Measurements from ENCODE around the gene CST8.
"Not testable (repeated sequence)": the region's sequence is repeated elsewhere in the genome, so short reads cannot be mapped to it uniquely, and the experiment has no call there.

The CST8 gene, protein sequence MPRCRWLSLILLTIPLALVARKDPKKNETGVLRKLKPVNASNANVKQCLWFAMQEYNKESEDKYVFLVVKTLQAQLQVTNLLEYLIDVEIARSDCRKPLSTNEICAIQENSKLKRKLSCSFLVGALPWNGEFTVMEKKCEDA

GRCh38 chr20:23490817-23491216 is at the start of gene CST8:
Gene CST8, plus strand, starts transcription at chr20:23491117. Its CDS starts 551 bp downstream, at chr20:23491668.
- DNase-seq, result no peak

- DNase-seq, result peak; percentile 53 to 85
Observed at GRCh38 chr20:23441850-23442313, 49.0 kb upstream of the CST8 start.

DNA sequence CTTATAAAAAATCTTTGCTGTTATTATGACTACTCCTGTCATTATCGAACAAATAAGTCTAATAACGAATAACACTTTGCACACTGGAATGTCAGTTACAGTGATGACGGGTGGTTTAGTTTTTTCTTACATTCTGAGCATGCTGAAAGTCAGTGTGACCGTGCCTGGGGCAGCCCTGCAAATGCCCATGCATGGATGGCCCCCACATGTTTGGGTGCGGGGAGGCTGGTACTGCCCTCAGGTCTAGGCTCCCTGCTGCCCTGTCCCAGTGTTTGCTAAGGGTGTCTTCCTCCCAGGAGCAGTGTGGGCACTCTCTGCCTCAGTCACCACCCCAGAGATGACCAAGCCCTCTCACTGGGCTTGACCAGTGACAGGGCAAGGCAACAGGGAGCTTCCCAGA is 48.5 kb upstream of the CST8 start:
- no peak for DNase-seq

GRCh38 chr20:23444859-23445258 is 46.1 kb upstream of the CST8 start:
- DNase-seq, result no peak

GRCh38 chr20:23445596-23446217 is 45.2 kb upstream of the CST8 start:
- DNase-seq, result no peak

- DNase-seq, result peak in 1 of 2 experiments; percentile 27
Observed at GRCh38 chr20:23446505-23446904, 44.4 kb upstream of the CST8 start.

GRCh38 chr20:23448167-23448566 is 42.8 kb upstream of the CST8 start:
- no peak for DNase-seq

- DNase-seq, result no peak
Observed at GRCh38 chr20:23449421-23449820, 41.5 kb upstream of the CST8 start.

DNA sequence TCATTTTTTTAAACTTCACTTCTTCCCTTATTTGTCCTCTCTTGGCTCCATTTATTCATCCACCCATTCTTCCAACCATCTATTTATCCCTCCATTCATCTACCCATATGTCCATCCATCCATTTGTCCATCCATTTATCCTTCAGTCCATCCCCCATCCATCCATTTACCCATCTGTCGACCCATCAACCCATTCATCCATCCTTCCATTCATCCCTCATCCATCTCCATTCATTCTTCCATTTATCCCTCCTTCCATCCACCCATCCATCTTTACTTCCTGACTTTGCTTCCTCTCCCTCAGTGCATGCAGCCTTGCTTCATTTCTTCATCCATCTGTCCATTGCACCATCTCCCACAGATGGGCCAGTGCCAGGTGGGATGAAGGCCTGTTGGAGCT is 40.0 kb upstream of the CST8 start:
- no peak for DNase-seq

DNA sequence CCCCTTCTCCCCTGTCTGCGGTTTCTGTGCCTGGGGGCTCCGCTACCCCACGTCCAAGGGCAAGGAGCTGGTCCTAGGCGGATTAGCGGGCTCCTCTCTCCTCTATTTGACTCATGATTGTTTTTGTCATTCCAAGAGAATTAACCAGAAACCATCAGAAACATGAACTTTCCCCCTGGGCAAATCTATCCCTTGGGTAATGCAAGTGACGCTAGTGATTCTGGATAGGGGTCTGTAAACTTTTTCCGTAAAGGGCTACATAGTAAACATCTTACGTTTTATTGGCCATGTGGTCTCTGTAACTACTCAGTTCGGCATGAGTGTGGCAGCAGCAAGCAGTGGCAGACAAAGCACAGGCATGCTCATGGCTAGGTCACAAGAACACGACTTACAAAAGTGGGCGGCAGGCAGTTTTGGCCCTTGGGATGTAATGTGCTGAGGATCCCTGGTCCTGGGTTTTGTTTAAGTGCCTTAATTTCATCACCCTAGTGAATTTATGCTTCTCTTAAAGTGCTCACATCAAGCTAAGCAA is 38.9 kb upstream of the CST8 start:
- no peak for DNase-seq

- no peak for DNase-seq
Observed at GRCh38 chr20:23452776-23453175, 38.1 kb upstream of the CST8 start, which contains the start of gene CST11. Gene CST11, minus strand, starts transcription at chr20:23452876. Its CDS starts 65 bp downstream, at chr20:23452811.

DNA sequence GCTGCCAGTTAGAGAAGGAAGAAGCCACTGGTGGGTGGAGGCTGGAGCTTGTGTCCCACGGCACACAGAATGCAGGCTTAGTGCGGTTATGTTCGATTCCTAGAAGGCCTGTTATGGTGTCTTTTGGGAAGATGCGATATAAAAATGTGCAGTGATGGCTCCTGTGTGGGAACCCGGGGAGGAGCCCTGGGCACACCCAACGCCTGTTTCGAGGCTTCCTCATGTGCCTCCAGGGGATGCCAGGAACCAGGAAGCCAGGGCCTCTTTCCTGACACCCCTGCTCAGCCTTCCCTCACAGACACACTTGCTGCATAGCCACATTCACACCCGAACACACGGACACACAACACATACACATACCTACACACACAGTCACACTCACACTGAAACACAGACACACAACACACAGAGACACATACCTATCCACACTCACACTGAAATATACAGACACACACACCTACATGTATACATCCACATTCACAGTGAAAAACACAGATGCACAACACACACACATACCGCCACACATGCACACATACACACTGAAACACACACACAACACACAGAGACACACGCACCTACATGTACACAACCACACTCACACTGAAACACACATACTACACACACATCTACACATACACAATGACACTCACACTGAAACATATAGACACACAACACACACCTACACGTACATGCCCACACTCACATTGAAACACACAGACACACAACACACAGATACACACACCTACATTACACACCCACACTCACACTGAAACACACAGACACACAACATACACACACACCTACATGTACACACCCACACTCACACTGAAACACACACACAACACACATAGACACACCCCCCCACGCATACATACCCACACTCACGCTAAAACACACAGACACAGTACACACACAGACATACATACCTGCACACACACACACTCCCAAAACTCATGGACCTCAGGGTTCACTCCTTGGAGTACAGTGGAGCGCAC is 37.1 kb upstream of the CST8 start:
- DNase-seq, result no peak

DNA sequence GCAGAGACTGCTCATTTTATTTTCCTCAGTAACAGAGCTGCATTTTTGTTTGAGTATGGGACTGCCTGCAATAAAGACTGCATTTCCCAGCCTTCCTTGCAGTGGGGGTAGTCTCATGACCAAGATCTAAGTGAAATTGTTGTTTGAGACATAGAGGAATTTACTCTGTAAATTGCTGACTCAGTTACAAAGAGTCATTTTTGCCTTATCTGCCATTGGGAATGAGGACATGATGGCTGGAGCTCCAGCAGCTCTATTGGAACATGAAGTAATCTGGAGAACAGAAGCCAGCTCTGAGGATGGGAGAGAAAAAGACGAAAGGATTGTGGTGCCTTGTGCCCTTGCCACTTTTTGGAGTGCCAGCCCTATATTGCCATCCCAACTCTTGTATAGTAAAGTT is 36.1 kb upstream of the CST8 start:
- DNase-seq, result no peak

DNA sequence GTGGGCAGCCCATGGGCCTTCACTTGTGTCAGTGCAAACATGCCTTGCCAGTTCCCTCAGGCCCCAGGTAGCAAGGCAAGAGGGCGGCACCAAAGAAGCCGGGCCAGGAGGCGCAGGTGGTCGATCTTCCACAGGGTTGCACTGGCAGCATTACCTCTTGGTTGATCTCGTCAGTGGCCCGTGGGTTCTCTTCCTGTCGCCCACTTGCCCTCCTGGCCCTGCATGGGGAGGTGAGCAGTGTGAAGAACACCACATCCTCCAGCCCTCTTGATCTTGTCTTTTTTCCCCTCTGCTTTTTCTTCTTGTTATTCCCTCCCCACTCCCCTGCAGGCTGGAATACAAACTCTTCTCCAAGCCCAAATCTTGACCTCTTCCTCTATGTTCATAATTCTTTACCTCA is 35.3 kb upstream of the CST8 start:
- no peak for DNase-seq

GRCh38 chr20:23456409-23456808 is 34.5 kb upstream of the CST8 start:
- no peak for DNase-seq

DNA sequence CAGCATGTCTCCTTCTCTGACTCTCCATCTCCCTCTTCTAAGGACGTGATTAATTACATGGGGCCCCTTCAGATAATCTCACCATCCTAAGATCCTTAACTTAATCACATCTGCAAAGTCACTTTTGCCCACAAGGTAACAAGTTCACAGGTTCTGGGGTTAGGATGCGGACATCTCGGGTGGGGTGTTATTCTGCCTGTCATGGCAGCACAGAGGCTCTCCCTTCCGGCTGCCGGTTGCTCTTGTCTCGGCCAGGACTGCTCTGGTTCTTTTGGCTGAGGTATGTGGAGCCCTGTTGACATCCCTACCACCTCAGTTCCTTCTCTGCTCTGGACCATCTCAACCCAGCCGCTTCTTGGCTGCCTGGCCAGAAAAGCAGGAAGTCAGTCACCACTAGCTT is 34.0 kb upstream of the CST8 start:
- DNase-seq, result no peak

GRCh38 chr20:23459461-23460150 is 31.3 kb upstream of the CST8 start:
- DNase-seq, result no peak

DNA sequence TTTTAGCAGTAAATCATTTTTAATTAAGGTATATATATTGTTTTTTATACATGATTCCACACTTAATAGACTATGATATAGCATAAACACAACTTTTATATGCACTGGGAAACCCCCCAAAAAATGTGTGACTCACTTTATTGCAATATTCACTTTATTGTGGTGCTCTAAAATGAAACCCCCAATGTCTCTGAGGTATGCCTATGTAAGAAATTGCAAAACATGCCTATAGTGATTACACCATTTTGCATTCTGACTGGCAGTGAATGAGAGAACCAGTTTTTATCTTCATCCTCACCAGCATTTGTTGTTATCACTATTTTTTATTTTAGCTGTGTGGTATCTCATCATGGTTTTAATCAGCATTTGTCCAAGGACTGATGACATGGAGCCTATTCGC is 29.7 kb upstream of the CST8 start:
- no peak for DNase-seq

DNA sequence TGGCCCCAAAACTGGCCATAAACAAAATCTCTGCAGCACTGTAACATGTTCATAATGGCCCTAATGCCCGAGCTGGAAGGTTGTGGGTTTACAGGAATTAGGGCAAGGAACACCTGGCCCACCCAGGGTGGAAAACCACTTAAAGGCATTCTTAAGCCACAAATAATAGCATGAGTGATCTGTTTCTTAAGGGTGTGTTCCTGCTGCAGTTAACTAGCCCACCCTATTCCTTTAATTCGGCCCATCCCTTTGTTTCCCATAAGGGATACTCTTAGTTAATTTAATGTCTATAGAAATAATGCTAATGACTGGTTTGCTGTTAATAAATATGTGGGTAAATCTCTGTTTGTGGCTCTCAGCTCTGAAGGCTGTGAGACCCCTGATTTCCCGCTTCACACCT is 24.0 kb upstream of the CST8 start:
- not testable (repeated sequence) for DNase-seq

- not testable (repeated sequence) for DNase-seq
Observed at GRCh38 chr20:23472306-23472705, 18.6 kb upstream of the CST8 start.

DNA sequence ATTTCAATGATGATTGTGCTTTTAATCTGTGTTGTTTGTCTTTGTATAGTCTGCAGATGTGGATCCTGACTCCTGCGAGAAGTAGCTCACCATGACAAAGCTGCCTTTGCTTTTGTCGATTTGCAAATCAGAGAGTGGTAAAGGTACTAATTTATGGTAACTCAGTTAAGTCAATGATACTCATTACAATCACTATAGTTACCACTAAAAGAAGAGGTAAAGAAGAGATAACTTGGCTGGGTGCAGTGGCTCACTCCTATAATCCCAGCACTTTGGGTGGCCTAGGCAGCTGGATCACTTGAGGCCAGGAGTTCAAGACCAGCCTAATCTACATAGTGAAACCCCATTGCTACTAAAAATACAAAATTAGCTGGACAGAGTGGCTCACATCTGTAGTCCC is 17.6 kb upstream of the CST8 start:
- DNase-seq, result not testable (repeated sequence)

DNA sequence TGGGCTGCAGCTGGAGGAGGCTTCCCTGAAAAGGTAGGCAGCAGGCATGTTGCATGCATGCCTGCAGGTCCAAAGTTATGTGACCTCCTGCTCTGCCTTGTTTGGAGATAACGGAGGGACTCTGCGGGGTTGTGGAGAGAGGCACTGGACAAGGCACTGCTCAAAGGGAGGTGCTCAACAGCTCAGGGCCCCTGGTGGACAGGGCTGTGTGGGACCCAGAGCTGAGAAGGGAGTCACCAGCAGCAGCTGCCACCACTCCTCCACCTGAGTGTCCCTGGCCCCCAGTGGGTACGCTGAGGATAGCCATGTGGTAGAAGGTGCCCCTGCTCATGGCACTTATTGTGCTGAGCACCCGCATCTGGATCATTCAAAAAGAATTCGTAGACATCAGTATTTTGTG is 15.5 kb upstream of the CST8 start:
- no peak for DNase-seq

All from NCI-H446 (cell line).